OCI-LY3 (cell line): ENCODE results near the gene GRIFIN.

Experiments
- H2AFZ ChIP-seq: fragments of 200-600, 300-600 bp; shearing (Covaris generic); 2 replicates; pipeline ENCODE4 v1.6.0; 2014; ENCODE audit warnings: antibody characterized with exemption, low read depth, low read length
- H3K27ac ChIP-seq: fragments of 200-600, 300-600 bp; sonication (generic); 2 replicates; pipeline ENCODE4 v1.5.1; 2014; ENCODE audit warnings: mild to moderate bottlenecking, low read length, moderate library complexity, mixed read lengths
- H3K27me3 ChIP-seq: fragments of 200-600, 300-600 bp; sonication (generic); 2 replicates; pipeline ENCODE4 v1.6.1; 2014; ENCODE audit warnings: low read depth, low read length, mixed read lengths
- H3K36me3 ChIP-seq: fragments of 200-600, 300-600 bp; sonication (generic); replicated peaks from 2 replicates; pipeline ENCODE3; 2014; ENCODE audit warnings: low read depth, low read length, mixed read lengths
- H3K4me1 ChIP-seq: fragments of 300-600, 200-600 bp; sonication (generic); 2 replicates; pipeline ENCODE4 v1.6.1; 2014; ENCODE audit warnings: low read length, mixed read lengths
- H3K4me2 ChIP-seq: fragments of 200-600, 300-600 bp; sonication (generic); 2 replicates; pipeline ENCODE4 v1.6.1; 2014; ENCODE audit warnings: low read length, mixed read lengths
- H3K4me3 ChIP-seq: fragments of 300-600, 200-600 bp; sonication (generic); 2 replicates; pipeline ENCODE4 v1.5.1; 2014; ENCODE audit warnings: antibody characterized with exemption, mild to moderate bottlenecking, low read length, moderate library complexity
- H3K79me2 ChIP-seq: fragments of 300-600, 200-600 bp; shearing (Covaris generic); 2 replicates; pipeline ENCODE4 v1.6.1; 2014; ENCODE audit warnings: mild to moderate bottlenecking, low read length, mixed read lengths
- H3K9ac ChIP-seq: fragments of 300-600, 200-600 bp; shearing (Covaris generic); 2 replicates; pipeline ENCODE4 v1.6.0; 2014; ENCODE audit warnings: mild to moderate bottlenecking, low read length, moderate library complexity
- H3K9me3 ChIP-seq: fragments of 200-600, 300-600 bp; shearing (Covaris generic); 2 replicates; pipeline ENCODE4 v1.6.1; 2014; ENCODE audit warnings: low read length, mixed read lengths; ENCODE audit not compliant: insufficient read depth
- H4K20me1 ChIP-seq: fragments of 200-600, 300-600 bp; sonication (generic); 2 replicates; pipeline ENCODE4 v1.6.1; 2016; ENCODE audit warnings: low read length, mixed read lengths; ENCODE audit not compliant: insufficient read depth
- CTCF ChIP-seq: fragments of 200-600, 300-600 bp; sonication (generic); IDR thresholded peaks from 2 replicates; pipeline ENCODE4 v1.5.1; 2014; ENCODE audit warnings: antibody characterized with exemption, low read length, low read depth
- EZH2phosphoT487 ChIP-seq: fragments of 200-600 bp; shearing (Covaris generic); IDR thresholded peaks from 2 replicates; pipeline ENCODE4 v1.6.1; 2018; ENCODE audit warnings: antibody characterized with exemption, mixed run types, low read depth

GRIFIN gene

GRCh38 chr7:2496375-2496774 lies 20.2 kb upstream of the GRIFIN start:
- Histone ChIP-seq H3K9ac (no peak overlapping the region), H3K79me2 (no peaks in the 10 kb centered on the region), H3K9me3 (no peaks in the 10 kb centered on the region), H3K36me3 (no peaks in the 10 kb centered on the region), H3K4me1 (peaks cover 9% of the 10 kb centered on the region; the same call in 1 of the 2 replicates), H3K27ac (no peak overlapping the region), H3K4me2 (no peak overlapping the region), H3K4me3 (no peak overlapping the region), H2AFZ (no peak overlapping the region), H4K20me1 (no peaks in the 10 kb centered on the region), H3K27me3 (no peaks in the 10 kb centered on the region)
- TF ChIP-seq CTCF = no peak
- no peak for TF ChIP-seq EZH2phosphoT487

GRCh38 chr7:2495418-2496299 lies 19.5 kb upstream of the GRIFIN start:
- Histone ChIP-seq H3K4me1 (peaks cover 9% of the 10 kb centered on the region; the same call in 1 of the 2 replicates), H3K27me3 (no peaks in the 10 kb centered on the region), H2AFZ (no peak overlapping the region), H3K79me2 (no peaks in the 10 kb centered on the region), H3K9ac (no peak overlapping the region), H4K20me1 (no peaks in the 10 kb centered on the region), H3K4me3 (no peak overlapping the region), H3K36me3 (no peaks in the 10 kb centered on the region), H3K9me3 (no peaks in the 10 kb centered on the region), H3K27ac (no peak overlapping the region), H3K4me2 (no peak overlapping the region)
- TF ChIP-seq CTCF = no peak
- no peak for TF ChIP-seq EZH2phosphoT487

GRCh38 chr7:2494191-2495130 lies 18.3 kb upstream of the GRIFIN start:
- H2AFZ ChIP-seq = no peak overlapping the region
- H3K4me3 ChIP-seq = no peak overlapping the region
- no peaks in the 10 kb centered on the region for H3K9me3 ChIP-seq
- H3K27me3 ChIP-seq = no peaks in the 10 kb centered on the region
- peaks cover 9% of the 10 kb centered on the region; the same call in 1 of the 2 replicates for H3K4me1 ChIP-seq
- H3K36me3 ChIP-seq = no peaks in the 10 kb centered on the region
- no peak overlapping the region for H3K4me2 ChIP-seq
- no peak overlapping the region for H3K27ac ChIP-seq
- no peak overlapping the region for H3K9ac ChIP-seq
- H3K79me2 ChIP-seq = no peaks in the 10 kb centered on the region
- TF ChIP-seq EZH2phosphoT487 = no peak
- TF ChIP-seq CTCF = no peak
- H4K20me1 ChIP-seq = no peaks in the 10 kb centered on the region
